SJSA1 (cell line): ENCODE results near the gene ZC3H10. TPM values are rescaled to one million over a fixed set of nuclear protein-coding genes. Genes with fewer than 3 reads are reported as not detected.
"Not testable (repeated sequence)": the region's sequence is repeated elsewhere in the genome, so short reads cannot be mapped to it uniquely, and the experiment has no call there.

ENCODE experiments used
- DNase-seq, 2 experiments: peaks; one replicate each; pipeline ENCODE4 v3.0.0-alpha.2; 2015 to 2020; ENCODE audit warnings: low spot score in 2 of 2, low read depth in 1 of 2
- H3K27ac ChIP-seq: fragments of 250-450 bp; sonication (Bioruptor Pico); 2 replicates; pipeline ENCODE4 v1.5.1; 2020; ENCODE audit warnings: mild to moderate bottlenecking, moderate library complexity
- H3K27me3 ChIP-seq: fragments of 250-450 bp; sonication (Bioruptor Pico); replicated peaks from 2 replicates; pipeline ENCODE4 v1.5.1; 2020; ENCODE audit warnings: mild to moderate bottlenecking, moderate library complexity
- H3K36me3 ChIP-seq: fragments of 250-450 bp; sonication (Bioruptor Pico); 2 replicates; pipeline ENCODE4 v1.5.1; 2020; ENCODE audit warnings: mild to moderate bottlenecking
- H3K4me1 ChIP-seq: fragments of 250-450 bp; sonication (Bioruptor Pico); replicated peaks from 2 replicates; pipeline ENCODE4 v1.6.1; 2021; ENCODE audit warnings: mild to moderate bottlenecking
- H3K4me3 ChIP-seq: fragments of 250-450 bp; sonication (Bioruptor Pico); 2 replicates; pipeline ENCODE4 v1.5.1; 2020; ENCODE audit warnings: mild to moderate bottlenecking
- H3K9me3 ChIP-seq: fragments of 250-450 bp; sonication (Bioruptor Pico); replicated peaks from 2 replicates; pipeline ENCODE4 v1.5.1; 2020; ENCODE audit warnings: mild to moderate bottlenecking
- total RNA-seq: library from RNA; depleted of rRNA; stranded (reverse); fragments of >200 nt; shearing (Covaris generic); gene quantifications from 2 replicates; pipeline ENCODE4 v1.2.3, GENCODE V29; 2014

The ZC3H10 gene
- total RNA-seq, 1 experiment from 2014 or later, result 3.6 TPM

- Histone ChIP-seq H3K27ac (no peak overlapping the region), H3K36me3 (peaks cover 48% of the 10 kb centered on the region), H3K27me3 (no peaks in the 10 kb centered on the region), H3K9me3 (no peaks in the 10 kb centered on the region), H3K4me3 (no peak overlapping the region), H3K4me1 (no peaks in the 10 kb centered on the region)
- no peak for DNase-seq
Measured at GRCh38 chr12:56145217-56145616, 27.2 kb downstream of the ZC3H10 start.

GRCh38 chr12:56146492-56147460 is 28.7 kb downstream of the ZC3H10 start:
- Histone ChIP-seq H3K27ac (no peak overlapping the region), H3K4me1 (peaks cover 4% of the 10 kb centered on the region)
- no peak for DNase-seq

GRCh38 chr12:56150563-56150962 is 32.5 kb downstream of the ZC3H10 start:
- DNase-seq, result no peak
- no peak overlapping the region for H3K27ac ChIP-seq

More at GRCh38 chr12:56146492-56147460, 28.7 kb downstream of the ZC3H10 start:
- Histone ChIP-seq H3K27me3 (no peaks in the 10 kb centered on the region), H3K4me3 (no peak overlapping the region), H3K36me3 (peaks cover 34% of the 10 kb centered on the region), H3K9me3 (no peaks in the 10 kb centered on the region)

GRCh38 chr12:56151672-56152131 is 33.6 kb downstream of the ZC3H10 start:
- peak overlapping the region; percentile 88 for H3K27ac ChIP-seq
- H3K36me3 ChIP-seq, result no peaks in the 10 kb centered on the region; the same call in 1 of the 2 replicates
- no peak for DNase-seq
- H3K4me1 ChIP-seq, result peaks cover 16% of the 10 kb centered on the region
- no peaks in the 10 kb centered on the region for H3K27me3 ChIP-seq
- H3K9me3 ChIP-seq, result no peaks in the 10 kb centered on the region
- peak overlapping the region; percentile 44 for H3K4me3 ChIP-seq

More at GRCh38 chr12:56150563-56150962, 32.5 kb downstream of the ZC3H10 start:
- Histone ChIP-seq H3K4me1 (peaks cover 15% of the 10 kb centered on the region), H3K9me3 (no peaks in the 10 kb centered on the region), H3K4me3 (no peak overlapping the region), H3K36me3 (no peaks in the 10 kb centered on the region; the same call in 1 of the 2 replicates), H3K27me3 (no peaks in the 10 kb centered on the region)

GRCh38 chr12:56152132-56152755 is 34.2 kb downstream of the ZC3H10 start, which contains the start of gene MYL6B:
Gene MYL6B, plus strand, starts transcription at chr12:56152587. Its CDS starts 1,332 bp downstream, at chr12:56153919.
- Histone ChIP-seq H3K4me1 (peaks cover 21% of the 10 kb centered on the region), H3K27ac (peak within 1 kb of the TSS; percentile 88), H3K4me3 (peak within 1 kb of the TSS; percentile 44), H3K27me3 (no peaks in the 10 kb centered on the region), H3K36me3 (no peaks in the 10 kb centered on the region; the same call in 1 of the 2 replicates), H3K9me3 (no peaks in the 10 kb centered on the region)
- DNase-seq, result peak; percentile 81 to 91

GRCh38 chr12:56152756-56153677 is 35.0 kb downstream of the ZC3H10 start:
- DNase-seq, result no peak
- peaks cover 3% of the 10 kb centered on the region; the same call in 1 of the 2 replicates for H3K36me3 ChIP-seq
- no peak overlapping the region; the same call in 1 of the 2 replicates for H3K27ac ChIP-seq
- H3K9me3 ChIP-seq, result no peaks in the 10 kb centered on the region
- peaks cover 26% of the 10 kb centered on the region for H3K4me1 ChIP-seq
- peak overlapping the region; percentile 44 for H3K4me3 ChIP-seq
- H3K27me3 ChIP-seq, result no peaks in the 10 kb centered on the region

- Histone ChIP-seq H3K4me3 (no peak overlapping the region), H3K27ac (no peak overlapping the region), H3K36me3 (peaks cover 8% of the 10 kb centered on the region)
Measured at GRCh38 chr12:56153678-56154065, 35.6 kb downstream of the ZC3H10 start.

GRCh38 chr12:56154246-56154771 is 36.2 kb downstream of the ZC3H10 start:
- Histone ChIP-seq H3K9me3 (no peaks in the 10 kb centered on the region; the same call in 1 of the 2 replicates), H3K27ac (no peak overlapping the region), H3K4me1 (peaks cover 26% of the 10 kb centered on the region), H3K36me3 (peaks cover 14% of the 10 kb centered on the region), H3K27me3 (no peaks in the 10 kb centered on the region), H3K4me3 (no peak overlapping the region)
- DNase-seq, result no peak

More at GRCh38 chr12:56153678-56154065, 35.6 kb downstream of the ZC3H10 start:
- no peak for DNase-seq
- H3K9me3 ChIP-seq, result no peaks in the 10 kb centered on the region; the same call in 1 of the 2 replicates
- H3K27me3 ChIP-seq, result no peaks in the 10 kb centered on the region
- H3K4me1 ChIP-seq, result peaks cover 26% of the 10 kb centered on the region

GRCh38 chr12:56154818-56155217 is 36.8 kb downstream of the ZC3H10 start:
- Histone ChIP-seq H3K36me3 (peaks cover 20% of the 10 kb centered on the region), H3K27me3 (no peaks in the 10 kb centered on the region), H3K9me3 (no peaks in the 10 kb centered on the region; the same call in 1 of the 2 replicates), H3K4me3 (no peak overlapping the region), H3K27ac (no peak overlapping the region), H3K4me1 (peaks cover 26% of the 10 kb centered on the region)
- no peak for DNase-seq

GRCh38 chr12:56155256-56155845 is 37.3 kb downstream of the ZC3H10 start:
- H3K4me1 ChIP-seq, result peaks cover 31% of the 10 kb centered on the region
- no peaks in the 10 kb centered on the region for H3K27me3 ChIP-seq
- no peak overlapping the region for H3K27ac ChIP-seq
- no peak overlapping the region for H3K4me3 ChIP-seq
- no peaks in the 10 kb centered on the region; the same call in 1 of the 2 replicates for H3K9me3 ChIP-seq
- DNase-seq, result no peak
- peaks cover 25% of the 10 kb centered on the region for H3K36me3 ChIP-seq

- H3K4me3 ChIP-seq, H3K27me3 ChIP-seq, DNase-seq, H3K27ac ChIP-seq, H3K9me3 ChIP-seq: not testable (repeated sequence)
- Histone ChIP-seq H3K4me1 (peaks cover 41% of the 10 kb centered on the region), H3K36me3 (peaks cover 38% of the 10 kb centered on the region)
Measured at GRCh38 chr12:56156464-56157200, 38.6 kb downstream of the ZC3H10 start.
